LNCAP (cell line): ENCODE results near the gene GREB1L.

Experiments
- CTCF ChIP-seq: fragments of 450-650 bp; IDR thresholded peaks from 2 replicates; pipeline ENCODE4 v1.5.1; 2017; ENCODE audit warnings: mild to moderate bottlenecking

Gene GREB1L

GRCh38 chr18:21571772-21572171 lies 329.7 kb downstream of the GREB1L start:
- TF ChIP-seq CTCF, result no peak
